GM12878 (cell line): Measurements from ENCODE around the gene TSSK2.

Experiments used
- POLR2AphosphoS5 ChIP-seq: IDR thresholded peaks from 2 replicates; pipeline ENCODE4 v1.6.1; 2011; ENCODE audit warnings: mild to moderate bottlenecking, low read length, inconsistent platforms
- RAD21 ChIP-seq: IDR thresholded peaks from 2 replicates; pipeline ENCODE4 v1.6.1; 2011; ENCODE audit warnings: mild to moderate bottlenecking, low read depth, low read length, moderate library complexity; ENCODE audit not compliant: insufficient read depth
- RFX5 ChIP-seq: IDR thresholded peaks from 2 replicates; pipeline ENCODE4 v1.6.1; 2011; ENCODE audit warnings: low read depth, low read length, improper control_type of control experiment
- TF ChIP-seq, protein P1 (sequence below), 3 experiments: IDR thresholded peaks in 2 of 3; conservative IDR thresholded peaks in 1 of 3; 2 replicates each; pipeline ENCODE4 v1.5.1; 2011; ENCODE audit warnings: low read depth in 3 of 3, low read length in 3 of 3, mild to moderate bottlenecking in 3 of 3, control low read depth in 2 of 3, moderate library complexity in 2 of 3, inconsistent platforms in 1 of 3, mixed read lengths in 1 of 3; ENCODE audit not compliant: control insufficient read depth in 2 of 3, insufficient read depth in 1 of 3; ENCODE audit errors: extremely low read depth in 1 of 3
- TF ChIP-seq, protein P2 (sequence below): IDR thresholded peaks from 2 replicates; pipeline ENCODE4 v1.6.1; 2011; ENCODE audit warnings: low read depth, mild to moderate bottlenecking, low read length, moderate library complexity, borderline replicate concordance; ENCODE audit errors: extremely low read depth

DNA sequence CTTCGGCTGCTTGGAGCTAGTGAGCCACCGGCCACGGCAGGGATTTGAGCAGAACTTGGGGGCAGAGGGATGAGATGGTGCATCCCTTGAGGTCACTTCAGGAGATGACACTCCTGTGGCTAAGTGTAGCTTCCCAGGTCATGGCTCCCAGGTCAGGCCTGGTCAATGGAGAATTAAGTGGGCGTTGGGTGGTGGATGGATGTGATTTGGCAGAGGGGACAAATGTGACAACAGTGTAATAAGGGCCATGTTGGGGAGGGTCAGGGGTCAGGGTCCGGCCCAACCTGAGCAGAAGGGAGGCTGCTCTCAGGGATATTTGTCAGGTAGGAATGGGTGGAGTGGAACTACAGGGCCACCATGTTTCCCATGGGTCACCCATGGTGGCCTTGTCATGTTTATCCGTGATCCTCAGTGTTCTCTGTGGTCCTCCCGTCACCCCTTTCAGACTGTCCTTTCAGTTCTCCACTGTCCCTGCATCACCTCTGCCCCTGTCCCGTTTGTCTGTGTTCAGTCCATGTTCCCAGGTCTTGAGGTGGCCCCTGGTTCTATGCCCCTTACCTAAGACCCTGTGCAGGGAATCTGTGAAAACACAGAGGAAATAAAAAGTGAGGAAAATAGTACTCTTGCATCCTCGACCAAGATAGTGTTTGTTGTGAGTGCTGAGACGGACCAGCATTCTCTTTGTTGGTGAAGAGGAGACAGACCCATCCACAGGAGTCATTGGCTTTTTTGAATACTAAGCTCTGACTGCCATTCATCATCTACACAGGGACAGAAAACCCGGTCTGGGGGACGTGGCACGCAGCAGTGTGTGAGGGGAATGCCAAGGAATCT is 41.3 kb downstream of the TSSK2 start:
- TF ChIP-seq, protein P1, sequence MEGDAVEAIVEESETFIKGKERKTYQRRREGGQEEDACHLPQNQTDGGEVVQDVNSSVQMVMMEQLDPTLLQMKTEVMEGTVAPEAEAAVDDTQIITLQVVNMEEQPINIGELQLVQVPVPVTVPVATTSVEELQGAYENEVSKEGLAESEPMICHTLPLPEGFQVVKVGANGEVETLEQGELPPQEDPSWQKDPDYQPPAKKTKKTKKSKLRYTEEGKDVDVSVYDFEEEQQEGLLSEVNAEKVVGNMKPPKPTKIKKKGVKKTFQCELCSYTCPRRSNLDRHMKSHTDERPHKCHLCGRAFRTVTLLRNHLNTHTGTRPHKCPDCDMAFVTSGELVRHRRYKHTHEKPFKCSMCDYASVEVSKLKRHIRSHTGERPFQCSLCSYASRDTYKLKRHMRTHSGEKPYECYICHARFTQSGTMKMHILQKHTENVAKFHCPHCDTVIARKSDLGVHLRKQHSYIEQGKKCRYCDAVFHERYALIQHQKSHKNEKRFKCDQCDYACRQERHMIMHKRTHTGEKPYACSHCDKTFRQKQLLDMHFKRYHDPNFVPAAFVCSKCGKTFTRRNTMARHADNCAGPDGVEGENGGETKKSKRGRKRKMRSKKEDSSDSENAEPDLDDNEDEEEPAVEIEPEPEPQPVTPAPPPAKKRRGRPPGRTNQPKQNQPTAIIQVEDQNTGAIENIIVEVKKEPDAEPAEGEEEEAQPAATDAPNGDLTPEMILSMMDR (IDR thresholded peaks at IDR 0.05 in 2 of 3, conservative IDR thresholded peaks at IDR 0.05 in 1 of 3; ENCODE audit: control insufficient read depth in 2 of 3, extremely low read depth in 1 of 3, insufficient read depth in 1 of 3, low read depth in 3 of 3, low read length in 3 of 3): no peak
- TF ChIP-seq RFX5 (no peak), RAD21 (no peak), POLR2AphosphoS5 (no peak)
- TF ChIP-seq, protein P2, sequence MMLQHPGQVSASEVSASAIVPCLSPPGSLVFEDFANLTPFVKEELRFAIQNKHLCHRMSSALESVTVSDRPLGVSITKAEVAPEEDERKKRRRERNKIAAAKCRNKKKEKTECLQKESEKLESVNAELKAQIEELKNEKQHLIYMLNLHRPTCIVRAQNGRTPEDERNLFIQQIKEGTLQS: no peak
